ENCODE data around the gene C12orf75.
"Not testable (repeated sequence)": the region's sequence is repeated elsewhere in the genome, so short reads cannot be mapped to it uniquely, and the experiment has no call there.

Gene C12orf75

DNA sequence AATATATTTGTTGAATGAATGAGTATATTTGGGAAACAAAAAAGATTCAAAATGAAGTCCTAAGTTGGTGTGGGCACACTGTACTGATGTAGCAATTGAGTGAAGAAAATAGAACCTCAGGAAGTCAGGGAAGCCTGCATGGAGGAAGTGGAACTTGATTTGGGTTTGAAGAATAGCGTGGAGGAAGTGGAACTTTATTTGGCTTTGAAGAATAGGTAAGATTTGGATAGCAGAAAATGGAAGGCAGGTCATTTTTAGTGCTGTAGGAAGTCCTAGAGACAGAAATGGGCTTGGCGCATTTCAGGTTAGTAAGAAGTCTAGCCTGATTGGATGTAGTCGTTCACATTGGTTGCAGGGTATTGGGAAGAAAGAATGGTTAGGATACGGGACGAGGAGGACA is 5.4 kb downstream of the C12orf75 start:
- H3K79me2 ChIP-seq = no peaks in the 10 kb centered on the region
- H2AFZ ChIP-seq = no peak overlapping the region
- no peaks in the 10 kb centered on the region for H3K27me3 ChIP-seq (ENCODE audit: control insufficient read depth, insufficient read depth, low read length)
- H3K27ac ChIP-seq = no peak overlapping the region
- H3K9ac ChIP-seq = no peak overlapping the region
- H3K4me3 ChIP-seq (ENCODE audit: low read depth, low read length) = no peak overlapping the region
- no peak overlapping the region for H3K4me2 ChIP-seq (ENCODE audit: low read length)
- TF ChIP-seq, protein P1, sequence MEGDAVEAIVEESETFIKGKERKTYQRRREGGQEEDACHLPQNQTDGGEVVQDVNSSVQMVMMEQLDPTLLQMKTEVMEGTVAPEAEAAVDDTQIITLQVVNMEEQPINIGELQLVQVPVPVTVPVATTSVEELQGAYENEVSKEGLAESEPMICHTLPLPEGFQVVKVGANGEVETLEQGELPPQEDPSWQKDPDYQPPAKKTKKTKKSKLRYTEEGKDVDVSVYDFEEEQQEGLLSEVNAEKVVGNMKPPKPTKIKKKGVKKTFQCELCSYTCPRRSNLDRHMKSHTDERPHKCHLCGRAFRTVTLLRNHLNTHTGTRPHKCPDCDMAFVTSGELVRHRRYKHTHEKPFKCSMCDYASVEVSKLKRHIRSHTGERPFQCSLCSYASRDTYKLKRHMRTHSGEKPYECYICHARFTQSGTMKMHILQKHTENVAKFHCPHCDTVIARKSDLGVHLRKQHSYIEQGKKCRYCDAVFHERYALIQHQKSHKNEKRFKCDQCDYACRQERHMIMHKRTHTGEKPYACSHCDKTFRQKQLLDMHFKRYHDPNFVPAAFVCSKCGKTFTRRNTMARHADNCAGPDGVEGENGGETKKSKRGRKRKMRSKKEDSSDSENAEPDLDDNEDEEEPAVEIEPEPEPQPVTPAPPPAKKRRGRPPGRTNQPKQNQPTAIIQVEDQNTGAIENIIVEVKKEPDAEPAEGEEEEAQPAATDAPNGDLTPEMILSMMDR (IDR thresholded peaks at IDR 0.05) = no peak
- no peaks in the 10 kb centered on the region for H3K36me3 ChIP-seq (ENCODE audit: control insufficient read depth, insufficient read depth, low read length)
- H3K4me1 ChIP-seq = no peaks in the 10 kb centered on the region
- H3K9me3 ChIP-seq (ENCODE audit: control insufficient read depth, low read length) = no peaks in the 10 kb centered on the region

DNA sequence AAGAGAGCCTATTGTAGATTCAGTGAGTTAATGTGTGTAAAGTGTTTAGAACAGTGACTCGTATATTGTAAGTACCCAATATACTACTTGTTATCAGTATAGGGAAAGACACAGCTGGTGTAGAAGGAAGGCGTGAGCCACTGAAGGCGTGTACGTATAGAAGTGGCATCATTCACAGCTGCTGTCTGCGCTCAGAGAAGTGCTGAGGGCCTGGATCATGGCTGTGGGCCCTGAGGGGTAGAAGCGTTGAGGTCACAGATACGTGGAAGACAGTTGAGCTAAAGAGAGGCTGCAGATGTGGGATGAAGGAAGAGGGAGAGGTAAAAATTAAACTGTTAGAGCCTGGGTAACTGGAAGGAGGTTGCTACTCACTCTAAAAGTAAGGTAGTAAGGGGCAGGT is 5.9 kb downstream of the C12orf75 start:
- TF ChIP-seq, protein P1 (IDR thresholded peaks at IDR 0.05) = no peak
- Histone ChIP-seq H3K9me3 (ENCODE audit: control insufficient read depth, low read length) (no peaks in the 10 kb centered on the region), H3K79me2 (no peaks in the 10 kb centered on the region), H3K27me3 (ENCODE audit: control insufficient read depth, insufficient read depth, low read length) (no peaks in the 10 kb centered on the region), H3K4me2 (ENCODE audit: low read length) (no peak overlapping the region), H3K4me3 (ENCODE audit: low read depth, low read length) (no peak overlapping the region), H3K4me1 (no peaks in the 10 kb centered on the region), H3K36me3 (ENCODE audit: control insufficient read depth, insufficient read depth, low read length) (no peaks in the 10 kb centered on the region), H3K9ac (no peak overlapping the region), H3K27ac (no peak overlapping the region), H2AFZ (no peak overlapping the region)

DNA sequence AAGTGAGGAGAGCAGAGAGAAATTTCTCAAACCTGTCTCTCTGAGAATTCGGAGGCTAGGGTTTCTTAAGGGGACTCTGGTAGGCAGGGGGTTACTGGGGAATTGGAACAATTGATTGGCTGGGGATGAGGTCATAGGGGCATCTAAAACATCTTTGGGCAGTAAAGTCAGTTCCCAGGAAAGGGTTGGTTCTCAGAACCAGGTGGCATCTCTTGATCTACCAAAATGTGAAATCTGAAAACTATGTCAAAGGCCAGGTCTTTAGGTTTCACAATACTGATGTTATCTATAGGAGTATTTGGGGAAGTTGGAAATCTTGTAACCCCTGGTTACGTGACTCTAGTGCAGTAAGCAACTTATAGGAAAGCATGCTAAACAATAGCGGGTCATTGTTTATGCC is 6.9 kb downstream of the C12orf75 start:
- Histone ChIP-seq H3K27me3 (ENCODE audit: control insufficient read depth, insufficient read depth, low read length) (no peaks in the 10 kb centered on the region), H3K9ac (no peak overlapping the region), H3K4me1 (no peaks in the 10 kb centered on the region), H3K4me3 (ENCODE audit: low read depth, low read length) (no peak overlapping the region), H2AFZ (no peak overlapping the region), H3K27ac (no peak overlapping the region), H3K36me3 (ENCODE audit: control insufficient read depth, insufficient read depth, low read length) (no peaks in the 10 kb centered on the region), H3K9me3 (ENCODE audit: control insufficient read depth, low read length) (no peaks in the 10 kb centered on the region), H3K4me2 (ENCODE audit: low read length) (no peak overlapping the region), H3K79me2 (no peaks in the 10 kb centered on the region)
- TF ChIP-seq, protein P1 (IDR thresholded peaks at IDR 0.05) = no peak

DNA sequence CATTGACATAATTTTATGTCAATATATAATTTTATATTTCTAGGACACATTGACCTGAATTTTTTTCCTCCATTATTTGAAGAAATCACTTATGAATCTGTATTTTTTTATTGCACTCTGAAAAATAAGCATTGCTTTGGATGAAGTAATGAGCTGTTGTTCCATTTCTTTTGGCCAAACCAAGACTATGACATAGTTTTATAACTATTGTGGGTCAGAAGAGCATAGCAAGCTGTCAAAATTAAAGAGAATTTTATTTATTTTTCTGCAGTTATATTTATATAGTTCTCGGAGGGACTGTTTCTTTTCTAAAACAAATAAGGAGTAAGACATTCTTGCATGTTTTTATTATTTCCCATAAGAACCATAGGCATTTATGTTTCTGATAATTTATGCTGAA is 8.5 kb downstream of the C12orf75 start:
- H3K36me3 ChIP-seq (ENCODE audit: control insufficient read depth, insufficient read depth, low read length) = no peaks in the 10 kb centered on the region
- no peak overlapping the region for H3K4me2 ChIP-seq (ENCODE audit: low read length)
- no peak overlapping the region for H2AFZ ChIP-seq
- TF ChIP-seq, protein P1 (IDR thresholded peaks at IDR 0.05) = no peak
- H3K9me3 ChIP-seq (ENCODE audit: control insufficient read depth, low read length) = no peaks in the 10 kb centered on the region
- H3K4me3 ChIP-seq (ENCODE audit: low read depth, low read length) = no peak overlapping the region
- H3K27ac ChIP-seq = no peak overlapping the region
- H3K9ac ChIP-seq = no peak overlapping the region
- no peaks in the 10 kb centered on the region for H3K79me2 ChIP-seq
- H3K4me1 ChIP-seq = no peaks in the 10 kb centered on the region
- H3K27me3 ChIP-seq (ENCODE audit: control insufficient read depth, insufficient read depth, low read length) = no peaks in the 10 kb centered on the region

DNA sequence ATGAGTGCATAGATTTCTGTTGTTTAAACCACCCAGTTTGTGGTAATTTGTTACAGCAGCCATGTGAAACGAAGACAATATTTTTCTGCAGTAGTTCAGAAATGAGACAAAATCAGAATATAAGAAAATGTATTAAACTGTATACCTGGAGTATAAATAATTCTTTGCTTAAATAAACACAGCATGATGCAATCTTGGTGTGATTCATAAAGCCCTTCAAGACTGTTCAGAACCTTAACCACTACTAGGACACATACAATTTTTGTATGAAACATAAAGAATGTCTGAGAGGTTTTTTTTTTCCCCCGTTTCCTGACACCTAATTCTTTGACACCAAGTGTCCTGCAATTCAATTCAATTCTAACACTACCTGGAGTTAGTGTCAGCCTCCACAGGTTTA is 10.5 kb downstream of the C12orf75 start:
- H3K4me3 ChIP-seq (ENCODE audit: low read depth, low read length) = no peak overlapping the region
- H3K36me3 ChIP-seq (ENCODE audit: control insufficient read depth, insufficient read depth, low read length) = no peaks in the 10 kb centered on the region
- H3K4me2 ChIP-seq (ENCODE audit: low read length) = no peak overlapping the region
- no peaks in the 10 kb centered on the region for H3K27me3 ChIP-seq (ENCODE audit: control insufficient read depth, insufficient read depth, low read length)
- H3K79me2 ChIP-seq = peaks cover 2% of the 10 kb centered on the region
- H3K27ac ChIP-seq = no peak overlapping the region
- H3K9ac ChIP-seq = no peak overlapping the region
- H3K9me3 ChIP-seq (ENCODE audit: control insufficient read depth, low read length) = no peaks in the 10 kb centered on the region
- H2AFZ ChIP-seq = no peak overlapping the region
- no peaks in the 10 kb centered on the region for H3K4me1 ChIP-seq
- TF ChIP-seq, protein P1 (IDR thresholded peaks at IDR 0.05) = no peak

DNA sequence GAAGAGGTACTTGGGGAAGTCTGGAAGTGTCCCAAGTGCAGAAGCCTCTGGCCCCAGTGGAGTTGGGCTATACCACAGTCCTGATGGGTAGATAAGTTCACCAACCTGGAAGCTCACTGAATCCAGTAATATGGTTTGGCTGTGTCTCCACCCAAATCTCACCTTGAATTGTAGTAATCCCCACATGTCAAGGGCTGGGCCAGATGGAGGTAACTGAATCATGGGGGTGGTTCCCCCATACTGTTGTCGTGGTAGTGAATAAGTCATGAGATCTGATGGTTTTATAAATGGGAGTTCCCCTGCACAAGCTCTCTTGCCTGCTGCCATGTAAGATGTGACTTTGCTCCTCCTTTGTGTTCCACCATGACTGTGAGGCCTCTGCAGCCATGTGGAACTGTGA is 11.1 kb downstream of the C12orf75 start:
- H3K79me2 ChIP-seq; H3K27me3 ChIP-seq (ENCODE audit: control insufficient read depth, insufficient read depth, low read length); H3K4me3 ChIP-seq (ENCODE audit: low read depth, low read length); H3K4me1 ChIP-seq; H2AFZ ChIP-seq; H3K4me2 ChIP-seq (ENCODE audit: low read length); H3K9ac ChIP-seq; H3K36me3 ChIP-seq (ENCODE audit: control insufficient read depth, insufficient read depth, low read length); H3K27ac ChIP-seq; H3K9me3 ChIP-seq (ENCODE audit: control insufficient read depth, low read length): not testable (repeated sequence)
